Measurements from ENCODE around the gene ARHGAP26.

ARHGAP26 gene

DNA sequence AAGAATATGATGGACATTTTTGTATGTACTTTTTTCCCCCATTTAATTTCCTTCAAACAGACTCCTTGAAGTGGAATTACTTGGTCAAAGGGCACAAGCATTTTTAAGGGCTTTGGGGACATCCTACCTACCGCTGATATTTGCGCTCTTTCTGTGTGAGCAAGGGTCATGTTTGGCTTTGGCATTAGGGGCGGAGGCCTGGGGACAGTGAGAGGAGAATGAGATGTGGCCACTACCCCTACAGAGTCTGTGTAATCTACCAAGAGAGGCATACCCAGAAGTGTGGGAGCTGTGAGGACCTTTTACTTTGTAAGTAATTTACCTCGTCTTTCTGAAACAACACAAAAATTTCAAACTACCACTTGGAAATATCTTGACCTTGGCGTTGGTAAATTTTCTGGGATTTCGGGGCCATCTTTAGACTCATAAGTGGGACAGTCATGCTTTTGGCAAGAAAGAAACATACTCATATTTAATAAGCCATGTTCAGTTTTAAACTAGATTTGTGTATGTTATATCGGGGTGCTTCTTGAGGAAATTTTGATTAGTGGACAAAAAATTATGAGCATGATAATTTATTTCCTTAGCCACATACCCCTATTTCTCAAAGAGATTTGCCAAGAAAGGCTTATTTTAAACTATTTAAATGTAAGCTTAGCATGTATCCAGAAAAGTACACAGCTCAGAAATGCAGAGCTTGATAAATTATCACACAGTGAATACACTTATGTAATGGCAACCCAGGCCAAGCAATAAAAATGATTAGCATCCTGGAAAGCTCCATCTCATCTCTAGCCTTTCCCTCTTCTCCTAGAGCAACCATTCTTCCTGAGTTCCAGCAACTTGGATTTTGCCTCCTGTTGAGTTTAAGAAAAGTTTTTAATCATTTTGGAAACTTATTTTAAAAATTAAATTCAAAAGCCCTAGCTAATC lies 63.6 kb downstream of the ARHGAP26 start:
- DNase-seq = no peak

DNA sequence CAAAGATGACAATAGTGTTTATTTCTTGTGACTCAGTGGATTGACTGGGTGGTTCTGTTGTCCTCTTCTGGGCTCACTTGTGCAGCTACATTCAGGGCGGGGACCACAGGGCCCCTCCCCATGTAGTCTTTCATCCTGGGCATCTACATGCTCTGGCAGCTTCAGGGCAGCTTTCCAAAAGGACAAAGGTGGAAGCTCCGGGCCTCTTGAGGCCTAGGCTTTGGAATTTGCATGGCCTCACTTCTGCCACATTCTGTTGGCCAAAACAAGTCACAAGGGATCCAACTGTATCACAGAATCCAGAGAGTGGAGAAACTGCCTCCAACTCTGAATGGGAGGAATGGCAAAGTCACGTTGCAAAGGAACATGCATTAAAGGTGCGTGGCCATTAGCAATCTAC lies 64.3 kb downstream of the ARHGAP26 start:
- no peak for DNase-seq

DNA sequence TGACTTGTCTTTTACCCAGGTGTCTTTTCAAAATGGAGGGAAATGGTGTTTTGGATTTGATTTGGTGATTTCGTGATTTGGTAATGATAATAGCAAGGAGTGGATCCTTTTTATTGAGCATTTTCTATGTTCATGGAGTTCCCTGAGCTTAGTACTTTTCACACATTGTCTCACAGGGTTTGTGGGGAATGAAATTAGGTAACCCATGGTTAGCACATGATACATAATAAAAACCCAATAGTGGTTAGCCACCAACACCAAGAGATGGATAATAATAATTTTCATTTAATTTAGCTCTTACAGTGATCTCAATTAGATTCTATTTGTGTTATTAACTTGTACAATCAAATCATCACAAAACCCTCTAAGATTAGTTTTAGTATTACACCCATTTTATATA lies 65.4 kb downstream of the ARHGAP26 start:
- no peak for DNase-seq

DNA sequence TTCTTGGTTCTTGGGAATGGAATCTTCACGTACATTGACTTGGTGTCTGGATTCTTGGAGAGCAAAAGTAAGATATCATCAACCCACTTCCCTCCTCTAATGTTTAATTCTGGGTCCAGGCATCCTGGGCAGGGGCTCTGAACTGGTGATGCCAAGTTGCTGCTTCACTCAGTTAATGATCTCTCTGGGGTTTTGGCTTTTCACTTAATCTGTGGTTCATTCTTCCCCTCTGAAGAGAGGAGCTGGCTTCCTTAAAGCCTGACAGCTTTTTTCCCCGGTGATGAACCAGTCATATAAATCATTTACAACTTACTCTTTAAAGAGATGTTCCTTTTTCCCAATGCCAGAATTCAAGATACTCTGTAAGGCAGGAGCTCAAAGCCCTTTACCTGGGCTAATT lies 65.9 kb downstream of the ARHGAP26 start:
- no peak for DNase-seq

DNA sequence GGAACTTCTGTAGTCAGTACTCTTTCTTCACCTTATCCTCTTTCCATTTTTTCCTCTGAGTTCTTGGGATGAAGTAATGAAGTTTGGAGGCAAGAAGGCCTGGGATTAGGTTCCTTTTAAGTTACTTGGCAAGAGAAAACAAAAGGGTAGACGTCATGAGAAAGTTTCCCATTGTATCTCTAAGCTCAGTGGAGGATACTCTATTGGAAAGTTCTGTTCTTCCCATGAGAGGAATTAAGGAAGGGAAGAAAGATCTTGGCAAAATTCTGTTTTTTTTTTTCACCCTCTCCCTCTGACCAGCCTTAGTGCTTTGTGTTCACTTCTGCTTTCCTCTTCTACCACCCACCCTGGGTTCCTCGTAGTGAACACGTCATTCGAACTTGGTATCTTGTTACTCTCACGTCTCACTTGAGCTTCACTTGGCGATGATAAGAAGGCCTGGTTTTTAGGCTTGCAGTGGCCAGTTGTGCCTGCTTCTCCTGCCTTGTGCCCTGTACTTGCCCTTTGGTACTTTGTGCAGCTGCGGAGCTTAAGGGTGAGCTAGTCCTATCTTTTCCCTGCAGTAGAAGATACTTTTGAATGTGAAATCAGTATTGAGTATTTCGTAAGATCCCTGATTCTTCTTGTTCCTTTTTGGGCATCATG lies 67.0 kb downstream of the ARHGAP26 start:
- DNase-seq = no peak

DNA sequence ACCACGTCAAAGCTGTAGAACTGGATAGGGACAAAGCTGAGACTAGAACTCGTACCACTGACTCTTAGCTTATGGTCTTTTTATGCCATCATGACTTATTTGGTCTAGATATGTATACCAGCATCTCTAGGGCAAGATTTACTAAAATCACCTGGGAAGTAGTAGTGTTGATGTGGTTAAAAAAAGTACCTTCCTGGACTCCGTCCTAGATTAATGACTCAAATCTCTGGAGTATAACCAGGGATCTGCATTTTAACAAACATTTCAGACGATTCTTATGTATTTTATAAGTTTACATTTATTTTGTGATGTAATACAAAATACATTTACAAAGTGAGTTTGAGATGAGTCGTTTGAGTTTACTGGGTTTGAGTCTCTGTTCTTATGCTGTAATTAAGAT lies 68.7 kb downstream of the ARHGAP26 start:
- no peak for DNase-seq

DNA sequence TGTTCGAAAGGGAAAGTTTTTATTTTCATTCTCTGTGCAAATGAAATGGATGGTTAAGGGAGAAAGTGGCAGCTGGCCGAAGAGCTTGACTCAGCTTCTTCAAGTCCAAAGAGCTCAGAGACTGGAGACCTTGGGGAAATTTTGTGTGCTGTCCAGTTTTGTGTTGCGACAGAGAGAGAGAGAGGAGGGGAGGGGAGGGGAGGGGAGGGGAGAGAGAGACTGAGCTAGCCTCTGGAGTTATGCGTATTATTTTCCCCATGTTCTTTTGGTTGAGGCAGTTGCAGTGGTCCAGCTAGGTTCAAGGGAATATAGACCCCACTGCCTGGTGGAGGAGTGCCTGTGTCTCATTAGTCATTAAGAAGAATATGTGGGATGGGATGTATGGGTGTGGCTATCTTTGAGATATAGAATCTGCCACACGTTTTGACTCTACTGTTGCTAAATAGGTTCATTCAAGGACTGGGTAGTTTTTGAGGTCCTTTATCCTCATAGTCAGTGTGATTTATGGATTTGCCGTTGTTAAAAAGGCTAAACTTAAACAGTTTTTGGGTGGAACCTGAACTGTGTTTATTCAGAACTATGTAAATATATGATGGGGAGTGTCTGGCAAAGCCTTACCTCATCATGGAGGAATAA lies 69.7 kb downstream of the ARHGAP26 start:
- no peak for DNase-seq

DNA sequence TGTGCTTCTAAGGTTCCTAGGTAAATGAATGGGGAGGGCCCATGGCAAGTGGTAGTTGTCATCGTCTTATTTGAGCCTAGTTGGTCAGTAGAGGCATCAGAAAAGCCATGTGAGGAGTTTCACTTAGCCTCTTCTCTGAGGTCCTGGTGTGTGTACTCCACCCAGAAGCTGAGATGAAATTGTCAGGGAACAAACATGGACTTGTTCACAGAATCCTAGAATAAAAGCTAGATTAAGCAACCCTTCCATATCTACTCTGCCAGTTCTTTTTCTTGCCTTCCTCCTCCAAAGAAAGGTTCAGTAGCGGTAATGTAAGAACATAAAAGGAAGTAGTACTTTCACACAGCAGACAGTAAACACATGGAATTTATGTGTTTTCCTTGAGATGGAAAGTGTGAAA lies 70.4 kb downstream of the ARHGAP26 start:
- DNase-seq = no peak

DNA sequence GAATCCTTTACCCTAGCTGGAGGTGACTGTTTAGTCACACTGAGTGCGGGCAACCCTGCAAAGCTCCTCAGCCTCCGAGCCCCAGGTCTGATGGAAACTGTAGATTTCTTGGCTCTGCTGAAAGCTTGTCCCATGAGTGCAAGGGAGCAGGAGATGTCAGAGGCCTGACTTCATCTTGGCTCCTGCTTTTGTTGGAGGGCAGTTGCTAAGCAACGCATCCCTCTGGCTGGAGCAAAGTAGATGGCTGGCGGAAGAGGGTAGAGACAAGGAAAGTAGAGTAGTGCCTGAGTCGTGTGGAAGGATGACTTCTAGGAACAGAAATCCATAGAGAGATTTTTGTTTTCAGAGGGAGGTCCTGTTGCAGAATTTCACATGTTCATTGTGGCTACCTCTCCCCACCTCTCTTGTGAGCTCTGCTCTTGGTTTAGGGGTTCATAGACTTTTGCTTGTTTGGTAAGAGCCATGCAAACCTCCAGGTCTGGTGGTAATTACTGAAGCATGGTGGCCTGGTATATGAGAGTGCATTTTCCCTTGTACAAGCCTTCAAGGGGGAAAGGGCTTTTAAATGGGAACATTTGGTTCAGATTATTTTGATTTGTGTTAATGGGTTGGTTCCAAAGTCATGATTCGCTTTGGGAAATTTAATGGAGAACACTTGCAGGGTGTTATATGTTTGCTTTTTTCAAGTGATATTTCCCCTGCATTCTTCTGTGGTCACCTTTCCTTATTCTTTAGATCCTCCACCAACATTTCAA lies 71.5 kb downstream of the ARHGAP26 start:
- DNase-seq = no peak

DNA sequence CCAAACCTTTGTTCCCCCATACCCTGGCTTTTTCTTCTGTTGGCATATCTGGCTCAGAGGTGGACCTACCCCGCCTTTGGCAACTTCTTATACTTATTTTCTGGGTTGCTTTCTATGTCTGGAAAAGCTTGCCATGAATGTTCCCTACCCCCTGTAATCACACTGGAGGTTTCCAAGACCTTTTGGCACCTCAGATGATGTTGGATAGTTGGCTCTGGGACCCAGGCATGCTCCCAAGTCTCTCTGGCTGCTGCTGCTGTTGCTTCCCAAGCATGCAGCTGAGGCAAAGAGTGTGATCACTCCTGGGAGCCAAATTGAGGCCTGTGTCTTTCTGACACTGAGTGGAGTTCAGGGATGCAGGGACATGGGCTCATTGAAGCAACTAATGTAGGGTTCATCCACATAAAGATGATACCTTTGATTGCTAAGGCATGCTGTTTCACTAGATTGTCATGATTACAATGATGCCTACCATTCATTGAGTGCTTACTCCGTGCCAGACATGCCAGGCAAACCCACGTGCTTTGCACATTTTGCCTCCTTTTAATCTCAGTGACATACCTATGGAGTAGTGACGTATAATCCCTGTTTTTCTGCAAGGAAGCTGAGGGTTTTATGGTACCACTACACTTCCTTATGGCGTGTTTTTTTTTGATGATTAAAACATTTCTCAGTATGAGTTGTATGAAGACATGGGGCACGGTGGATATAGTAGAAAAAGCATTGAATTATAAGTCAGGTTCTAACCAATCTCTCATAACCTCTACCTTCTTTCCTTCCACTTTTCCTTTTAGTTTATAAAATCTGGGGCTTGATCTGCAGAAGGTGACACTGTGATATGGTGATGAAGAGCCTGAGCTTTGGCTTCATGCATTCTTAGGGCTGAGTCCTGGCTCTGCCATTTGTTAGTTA lies 73.1 kb downstream of the ARHGAP26 start:
- no peak for DNase-seq

DNA sequence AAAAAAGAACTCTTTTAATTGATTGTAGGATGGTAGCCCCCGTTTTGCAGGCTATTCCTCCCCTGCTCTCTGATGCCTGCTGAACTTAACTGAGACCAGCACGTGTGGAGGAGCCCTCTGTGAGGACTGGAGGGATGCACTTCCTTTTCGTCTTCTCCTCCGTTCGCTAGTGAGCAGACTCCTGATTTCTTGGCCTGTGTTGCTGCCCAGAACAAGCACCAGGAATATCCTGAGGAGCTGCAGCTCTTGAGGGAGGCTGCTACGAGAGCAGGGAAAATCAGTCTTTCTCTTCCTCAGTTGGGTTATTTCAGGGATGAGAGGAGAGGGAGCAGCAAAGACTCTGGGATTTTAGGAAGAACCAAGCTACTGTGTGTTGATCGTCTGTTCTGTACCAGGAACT lies 74.7 kb downstream of the ARHGAP26 start:
- DNase-seq = no peak

DNA sequence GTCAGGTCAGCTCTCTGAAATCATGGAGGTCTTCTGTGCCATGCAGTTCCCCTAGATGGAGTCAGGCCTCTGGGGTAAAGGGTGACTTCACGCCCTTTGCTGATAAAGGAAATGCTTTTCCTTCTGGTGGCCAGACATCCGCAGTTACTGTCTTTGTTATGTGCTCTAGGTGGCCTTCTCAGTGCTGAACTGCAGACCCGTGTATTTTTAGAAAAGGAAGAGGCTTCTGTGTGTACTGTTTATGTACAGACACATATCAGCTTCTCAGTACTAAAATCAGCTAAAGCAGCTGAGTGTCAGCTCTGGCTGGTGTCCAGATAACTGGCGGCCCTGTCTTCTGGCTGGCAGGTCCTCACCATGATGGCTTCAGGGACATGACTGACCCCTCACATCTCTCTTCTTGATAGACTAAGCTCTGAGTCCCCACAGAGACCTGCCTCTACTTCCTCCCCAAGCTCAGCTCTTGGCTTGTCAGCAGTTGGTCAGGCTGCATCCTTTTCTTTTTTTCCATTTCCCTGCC lies 75.3 kb downstream of the ARHGAP26 start:
- no peak for DNase-seq

DNA sequence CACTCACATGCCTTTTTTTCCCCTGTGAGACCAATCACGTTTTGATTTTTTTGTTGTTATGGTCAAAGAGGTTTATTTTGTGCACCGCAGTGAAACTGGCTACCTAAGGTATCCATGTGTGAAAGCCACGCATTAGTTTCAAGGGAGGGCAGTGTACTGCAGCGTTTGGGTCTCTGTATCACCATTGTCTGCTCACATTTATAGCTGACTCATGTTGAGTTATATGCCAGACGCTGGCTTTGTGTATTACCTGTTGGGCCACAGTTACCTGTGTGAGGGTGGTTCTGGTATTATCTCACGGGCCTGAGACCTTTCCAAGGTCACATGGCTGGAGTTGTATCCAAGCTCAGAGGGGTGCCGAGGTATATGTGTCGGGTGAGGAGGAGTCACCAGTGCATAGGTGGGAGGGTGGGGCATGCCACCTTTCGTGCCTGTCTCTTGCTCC lies 75.8 kb downstream of the ARHGAP26 start:
- DNase-seq = no peak

DNA sequence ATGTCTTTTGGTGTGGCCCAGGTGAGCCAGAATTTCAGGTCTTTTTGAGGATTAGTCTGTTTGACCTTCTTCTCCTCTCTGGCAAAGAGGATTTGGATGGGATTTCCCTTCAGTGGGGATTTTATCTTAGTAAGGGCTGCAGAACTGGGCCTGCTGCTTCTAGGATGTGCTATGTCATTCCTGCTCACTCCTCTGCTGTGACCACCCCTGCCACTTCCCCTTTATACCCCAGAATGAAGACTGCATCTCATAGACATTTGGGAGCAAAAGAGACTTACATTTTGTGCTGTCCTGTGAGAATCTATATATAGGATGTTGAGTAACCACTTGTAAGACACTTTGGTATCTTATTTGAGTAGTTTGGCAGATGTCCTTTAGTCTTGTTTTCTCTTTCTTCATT lies 76.2 kb downstream of the ARHGAP26 start:
- no peak for DNase-seq

DNA sequence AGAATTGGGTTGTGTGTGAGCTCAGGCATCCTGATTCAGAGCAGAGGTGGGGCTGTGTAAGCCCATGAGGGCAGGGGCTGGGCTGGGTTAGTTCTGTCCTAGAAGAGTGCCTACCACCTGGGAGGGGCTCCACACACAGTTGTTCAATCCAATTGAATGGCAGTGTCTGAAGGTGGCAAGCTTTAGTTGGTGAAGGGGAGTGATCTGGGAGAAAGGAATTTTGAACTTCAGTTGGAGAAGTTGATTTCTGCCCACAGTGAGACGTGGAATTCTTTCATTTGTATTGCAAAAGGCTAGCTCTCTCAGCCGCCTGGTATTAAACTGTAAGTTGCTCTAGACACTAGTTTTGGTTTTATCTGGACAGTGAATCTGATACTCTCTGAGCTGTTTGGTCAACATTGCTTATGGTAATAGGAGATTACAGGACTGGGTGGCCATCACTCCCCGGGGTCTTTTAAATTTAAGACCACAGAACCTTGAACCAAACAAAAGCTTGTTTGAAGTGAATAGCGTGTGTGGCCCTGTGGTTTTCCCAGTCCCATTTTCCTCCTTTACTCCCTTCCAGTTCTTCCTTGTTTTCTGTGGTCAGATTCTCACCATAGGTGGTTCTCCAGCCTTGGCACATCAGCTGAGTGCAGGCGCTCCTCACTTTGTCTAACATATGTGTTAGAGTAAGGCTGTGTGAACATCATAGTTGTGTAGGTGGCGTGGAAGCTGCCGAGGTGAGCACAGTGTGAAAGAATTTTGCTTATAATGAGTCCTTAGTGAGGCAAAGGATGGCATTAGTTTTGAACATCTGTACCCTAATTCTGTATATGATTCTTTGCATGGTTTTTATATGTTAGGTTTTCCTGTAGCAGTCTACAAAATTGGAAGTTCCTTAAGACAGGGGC lies 78.0 kb downstream of the ARHGAP26 start:
- DNase-seq = no peak

DNA sequence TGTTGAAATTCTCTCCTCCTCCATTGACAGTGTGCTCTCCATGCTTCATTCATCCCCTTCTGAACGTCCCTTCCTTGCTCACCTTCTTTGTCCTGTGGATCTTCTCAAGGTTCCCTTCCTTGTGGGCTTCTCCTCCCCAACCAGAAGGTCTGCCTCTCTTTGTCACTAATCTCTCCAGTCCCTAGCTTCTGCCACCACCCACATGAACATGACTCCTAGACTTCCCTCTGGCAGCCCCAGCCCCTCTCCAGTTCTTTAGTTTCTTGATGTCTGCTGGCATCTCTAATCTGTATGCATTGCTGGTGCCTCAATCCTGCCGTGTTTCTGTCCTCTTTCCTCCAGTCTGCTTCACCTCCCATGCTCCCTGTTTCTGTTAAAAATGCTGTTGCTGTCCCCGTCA lies 79.3 kb downstream of the ARHGAP26 start:
- DNase-seq = no peak

DNA sequence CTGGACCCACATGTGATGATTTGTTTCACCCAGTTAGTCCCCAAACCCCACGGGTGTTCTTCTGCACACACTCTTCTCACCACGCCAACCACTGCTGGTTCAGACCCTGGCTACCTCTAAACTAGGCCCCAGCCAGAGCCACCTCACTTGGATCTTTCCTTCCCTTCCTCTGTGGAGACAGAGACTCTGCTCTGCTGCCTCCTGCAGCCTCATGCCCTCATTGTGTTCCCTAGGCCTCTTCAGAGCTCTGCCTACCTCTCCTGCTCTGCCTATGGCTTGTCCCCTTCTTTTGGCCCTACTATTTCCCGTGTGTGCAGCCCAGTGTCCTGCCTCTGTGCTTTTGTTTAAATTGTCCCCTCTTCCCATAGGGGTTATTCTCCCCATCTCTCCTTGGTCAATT lies 79.7 kb downstream of the ARHGAP26 start:
- no peak for DNase-seq

DNA sequence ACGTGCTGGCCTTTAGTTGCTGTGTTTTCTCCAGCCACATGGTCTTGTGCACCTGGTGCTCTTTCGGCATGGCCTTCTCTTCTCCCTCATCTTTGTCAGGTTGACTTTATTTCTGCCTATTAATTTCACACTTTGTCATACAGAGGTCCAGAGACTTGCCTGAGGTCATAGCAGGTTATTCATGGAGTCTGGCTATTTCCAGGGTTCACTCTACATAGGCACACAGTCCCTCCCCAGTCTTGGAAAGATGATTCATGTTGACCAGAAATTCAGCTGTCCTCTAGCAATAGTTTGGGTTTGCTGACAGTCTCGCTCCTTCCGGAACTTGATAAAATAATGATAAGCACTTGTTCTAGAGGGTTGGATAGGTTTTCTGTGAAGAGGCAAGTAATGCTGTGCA lies 81.6 kb downstream of the ARHGAP26 start:
- DNase-seq = no peak

DNA sequence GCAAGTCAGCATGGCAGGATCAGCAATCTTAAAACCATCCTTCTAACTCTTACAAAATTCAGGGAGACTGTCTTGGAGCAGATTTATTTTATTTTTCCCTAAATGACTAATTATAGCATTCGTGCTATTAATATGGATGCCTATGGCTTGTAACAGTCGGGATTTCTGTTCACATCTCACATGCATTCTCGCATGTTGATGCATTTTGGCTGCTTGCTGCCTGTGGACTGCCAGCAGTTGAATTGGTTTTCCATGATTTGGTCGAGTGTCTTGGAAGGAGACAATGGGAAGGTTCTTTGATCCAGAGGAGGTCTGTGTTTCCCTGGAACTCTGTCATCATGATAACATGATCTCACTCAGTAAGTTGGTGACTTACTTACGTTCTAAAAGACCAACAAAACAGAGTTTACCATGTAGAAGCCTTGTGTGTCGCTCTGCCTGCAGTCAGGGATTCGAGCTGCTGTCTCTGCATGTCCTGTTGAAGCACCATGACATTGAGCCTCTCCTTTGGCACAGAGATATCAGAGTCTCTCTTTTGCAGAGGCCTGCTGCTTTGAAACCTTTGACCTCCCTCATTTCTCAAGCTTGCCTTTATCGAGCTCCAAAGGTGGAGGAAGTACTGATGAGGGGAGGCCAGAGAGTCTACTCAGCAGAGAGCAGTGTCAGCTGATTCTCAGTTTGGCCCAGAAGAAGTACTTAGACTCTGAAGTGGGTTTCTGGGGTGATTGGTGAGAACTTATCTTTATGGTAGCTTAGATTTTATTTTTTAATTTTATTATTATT lies 82.4 kb downstream of the ARHGAP26 start:
- DNase-seq = no peak

DNA sequence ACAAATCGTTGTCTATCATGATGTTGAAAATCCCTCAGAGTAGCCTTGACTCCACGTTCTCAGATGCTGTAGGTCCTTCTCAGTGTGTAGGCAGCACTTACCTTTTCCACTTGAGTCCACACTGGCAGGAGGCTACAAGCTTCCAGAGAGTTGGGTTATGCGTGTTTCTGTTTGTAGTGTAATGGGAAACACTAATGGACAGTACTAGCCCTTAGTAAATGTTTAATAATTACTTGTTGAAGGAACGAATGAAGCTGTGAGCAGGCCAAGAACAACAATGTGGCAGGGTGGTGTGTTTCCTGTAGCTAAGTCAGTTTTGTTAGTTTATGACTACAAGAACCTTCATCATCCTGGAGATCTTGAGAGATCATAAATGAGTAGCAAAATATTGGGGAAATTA lies 83.5 kb downstream of the ARHGAP26 start:
- DNase-seq = no peak
